ENCODE data around the gene NELL1.
"Not testable (repeated sequence)": the region's sequence is repeated elsewhere in the genome, so short reads cannot be mapped to it uniquely, and the experiment has no call there.

Gene NELL1

GRCh38 chr11:21132146-21132720 is 462.8 kb downstream of the NELL1 start:
- no peak for DNase-seq

GRCh38 chr11:21133244-21133643 is 463.9 kb downstream of the NELL1 start:
- DNase-seq, result no peak

GRCh38 chr11:21133722-21134121 is 464.3 kb downstream of the NELL1 start:
- DNase-seq, result no peak

DNA sequence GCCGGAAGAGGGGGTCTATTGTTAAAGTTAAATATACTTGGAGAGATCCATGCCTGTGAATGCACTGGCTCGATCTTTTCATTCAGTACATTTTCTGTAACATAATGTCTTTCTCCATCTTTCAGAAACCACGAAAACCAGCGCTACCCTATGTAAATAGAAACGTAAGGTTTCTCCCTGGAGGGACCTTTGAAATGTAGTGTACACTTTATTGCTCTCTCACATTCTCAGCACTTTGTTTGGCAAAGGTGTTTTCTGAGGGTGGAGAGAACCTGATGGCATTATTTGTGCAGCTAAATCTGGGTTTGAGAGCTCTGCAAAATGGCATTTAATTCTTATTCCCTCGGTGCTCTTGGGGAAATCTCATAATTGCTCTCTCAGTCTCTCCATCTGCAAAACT is 468.4 kb downstream of the NELL1 start:
- DNase-seq, result no peak

DNA sequence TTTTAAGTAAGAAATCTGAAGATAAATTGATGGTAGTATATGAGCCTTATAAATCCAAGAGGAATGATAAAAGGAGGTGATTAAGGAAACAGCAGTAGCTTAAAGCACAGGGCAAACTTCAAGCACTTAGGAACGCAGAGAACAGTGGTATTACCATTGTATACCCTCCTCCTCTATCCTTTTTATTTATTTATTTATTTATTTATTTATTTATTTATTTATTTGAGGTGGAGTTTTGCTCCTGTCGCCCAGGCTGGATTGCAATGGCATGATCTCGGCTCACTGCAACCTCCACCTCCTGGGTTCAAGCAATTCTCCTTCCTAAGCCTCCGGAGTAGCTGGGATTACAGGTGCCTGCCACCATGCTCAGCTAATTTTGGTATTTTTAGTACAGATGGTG is 472.2 kb downstream of the NELL1 start:
- DNase-seq, result not testable (repeated sequence)

- no peak for DNase-seq
These were observed 472.6 kb downstream of the NELL1 start for GRCh38 chr11:21142007-21142406.

DNA sequence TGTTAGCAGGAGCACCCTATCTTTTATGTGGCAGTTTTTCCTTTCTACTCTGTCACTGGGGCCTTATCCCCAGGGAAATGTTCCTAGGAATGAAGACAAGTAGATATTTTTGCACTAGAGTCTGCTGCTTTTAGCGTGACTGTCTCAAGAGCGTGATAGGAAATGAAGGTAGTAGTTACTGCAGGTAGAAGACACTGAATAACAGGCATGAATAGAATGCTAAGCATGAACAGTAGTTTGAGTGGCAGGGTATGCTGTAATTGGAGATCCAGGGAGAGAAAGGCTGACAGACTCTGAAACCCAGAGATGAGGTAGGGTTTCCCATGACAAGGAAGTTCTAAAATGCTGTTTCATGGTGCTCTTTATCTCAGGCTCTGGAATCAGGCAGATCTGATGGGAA is 475.1 kb downstream of the NELL1 start:
- no peak for DNase-seq

GRCh38 chr11:21148376-21148775 is 479.0 kb downstream of the NELL1 start:
- DNase-seq, result no peak

GRCh38 chr11:21160140-21160539 is 490.8 kb downstream of the NELL1 start:
- DNase-seq, result no peak

DNA sequence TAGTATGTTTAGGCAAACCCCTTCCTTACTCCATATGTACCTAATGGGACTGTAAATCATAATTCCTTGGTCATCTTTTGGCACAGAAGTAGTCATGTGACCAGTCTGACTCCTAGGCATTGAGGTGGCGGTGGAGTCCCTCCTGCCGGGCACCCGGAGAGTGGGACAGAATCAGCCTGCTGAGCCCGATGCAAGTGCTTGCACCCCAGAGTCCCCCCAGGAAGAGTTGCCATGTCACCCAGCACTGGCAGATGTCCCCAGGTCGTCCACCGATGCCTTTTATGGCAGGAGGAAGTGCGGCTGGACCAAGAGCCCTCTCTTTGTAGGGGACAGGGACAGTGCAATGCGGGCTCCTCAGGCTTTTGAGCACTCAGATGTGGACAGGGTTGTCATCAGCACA is 500.3 kb downstream of the NELL1 start:
- DNase-seq, result no peak

DNA sequence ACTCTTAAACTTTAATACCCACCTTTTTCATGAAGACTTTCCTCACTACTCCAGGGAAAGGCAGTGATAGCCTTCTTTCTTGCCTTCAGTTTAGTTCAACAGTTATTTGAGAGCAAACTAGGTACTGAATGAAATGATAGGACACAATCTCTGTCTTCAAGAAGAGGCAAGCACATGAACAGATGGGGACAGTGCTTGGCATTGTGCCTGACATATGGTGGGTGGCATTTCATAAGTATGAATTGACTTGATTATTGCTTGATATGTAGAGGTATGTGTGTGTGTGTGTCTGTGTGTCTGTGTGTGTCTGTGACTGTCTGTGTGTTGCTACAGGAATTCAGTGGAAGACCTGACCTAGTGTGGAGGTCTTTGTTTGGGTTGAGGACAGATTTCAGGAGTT is 504.1 kb downstream of the NELL1 start:
- DNase-seq, result no peak

- no peak for DNase-seq
These were observed 505.4 kb downstream of the NELL1 start for GRCh38 chr11:21174781-21175180.

GRCh38 chr11:21177379-21177778 is 508.0 kb downstream of the NELL1 start:
- no peak for DNase-seq

DNA sequence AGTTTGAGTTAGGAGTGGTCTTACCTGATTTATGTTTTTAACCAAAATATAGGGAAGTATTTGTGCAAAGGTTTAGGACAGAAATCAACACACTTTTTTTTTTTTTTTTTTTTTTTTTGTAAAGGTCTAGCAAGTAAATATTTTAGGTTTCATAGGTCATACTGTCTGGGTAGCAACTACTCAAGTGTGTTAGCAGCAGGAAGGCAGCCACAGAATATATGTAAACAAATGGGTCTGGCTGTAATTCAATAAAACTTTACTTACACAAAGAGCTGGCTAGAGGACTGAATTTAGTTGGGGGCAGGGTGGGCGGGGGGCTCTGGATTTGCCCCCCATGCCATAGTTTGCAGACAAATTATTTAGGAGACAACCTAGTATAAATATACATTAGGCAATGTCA is 510.4 kb downstream of the NELL1 start:
- DNase-seq, result no peak

DNA sequence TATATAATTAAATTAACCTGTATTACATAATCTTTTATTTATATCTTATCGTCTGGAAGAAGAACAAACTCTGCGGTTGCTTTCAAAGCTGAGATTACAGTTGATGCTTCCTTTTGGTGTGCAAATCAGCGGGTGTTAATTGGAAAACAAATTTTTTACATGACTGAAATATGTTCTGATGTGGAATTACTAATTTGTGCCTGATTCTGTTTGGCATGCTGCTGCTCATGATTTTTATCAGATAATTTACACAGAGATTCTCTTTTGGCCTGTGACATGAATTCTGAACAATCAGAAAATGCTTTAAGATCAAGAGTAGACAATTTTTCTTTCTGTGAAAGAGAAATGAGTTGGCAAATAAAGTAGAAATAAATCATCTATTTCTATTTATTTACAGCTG is 510.8 kb downstream of the NELL1 start:
- no peak for DNase-seq

- DNase-seq, result no peak
These were observed 516.6 kb downstream of the NELL1 start for GRCh38 chr11:21185959-21186358.

GRCh38 chr11:21190181-21190580 is 520.8 kb downstream of the NELL1 start:
- no peak for DNase-seq

- no peak for DNase-seq
These were observed 526.6 kb downstream of the NELL1 start for GRCh38 chr11:21195995-21196394.

- DNase-seq, result no peak
These were observed 529.1 kb downstream of the NELL1 start for GRCh38 chr11:21198498-21198897.

- DNase-seq, result no peak
These were observed 535.8 kb downstream of the NELL1 start for GRCh38 chr11:21205205-21205604.

- no peak for DNase-seq
These were observed 556.5 kb downstream of the NELL1 start for GRCh38 chr11:21225860-21226259.

DNA sequence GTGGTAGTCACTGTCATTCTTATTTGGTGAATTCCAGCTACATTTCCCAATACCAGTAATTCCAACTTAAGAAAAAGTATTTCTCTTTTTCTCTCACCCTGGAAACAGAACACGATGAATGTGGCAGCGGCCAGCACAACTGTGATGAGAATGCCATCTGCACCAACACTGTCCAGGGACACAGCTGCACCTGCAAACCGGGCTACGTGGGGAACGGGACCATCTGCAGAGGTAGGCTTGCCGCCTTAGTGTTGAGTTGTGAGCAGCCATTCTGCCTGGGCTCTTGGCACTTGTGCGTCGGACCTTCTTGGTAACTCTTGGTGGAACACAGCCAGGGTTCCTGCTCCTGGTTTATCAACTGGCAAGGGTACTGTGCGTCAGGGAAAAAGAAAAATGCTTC is 559.8 kb downstream of the NELL1 start:
- no peak for DNase-seq

GRCh38 chr11:21250196-21250595 is 580.8 kb downstream of the NELL1 start:
- no peak for DNase-seq

- no peak for DNase-seq
These were observed 584.7 kb downstream of the NELL1 start for GRCh38 chr11:21254055-21254454.

DNA sequence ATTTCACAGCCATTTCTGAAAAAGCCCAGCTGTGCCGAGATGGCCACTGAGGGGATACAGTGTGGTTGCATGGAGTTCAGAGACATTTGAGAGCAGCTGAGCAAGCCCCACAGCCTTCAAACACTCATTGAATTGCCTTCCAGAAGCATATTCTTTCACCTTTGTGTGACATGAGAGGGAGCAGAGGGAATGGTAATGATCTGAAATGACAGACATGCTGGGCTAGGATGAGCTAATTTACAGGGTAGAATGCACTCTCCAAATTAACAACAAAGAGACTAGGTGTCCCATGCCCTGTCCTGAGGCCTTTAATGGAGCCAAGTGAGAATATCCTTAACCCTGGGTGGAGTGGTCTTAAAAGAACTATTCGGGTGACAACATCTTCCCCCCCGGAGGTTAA is 585.4 kb downstream of the NELL1 start:
- DNase-seq, result no peak

- no peak for DNase-seq
These were observed 588.1 kb downstream of the NELL1 start for GRCh38 chr11:21257461-21257860.

Data from CD4-positive, alpha-beta T cell treated with Interferon alpha-2 for 1 hour (primary cell).